Measurements from ENCODE around the gene SMIM22. TPM values are rescaled to one million over a fixed set of nuclear protein-coding genes. Genes with fewer than 3 reads are reported as not detected.

The SMIM22 gene
- total RNA-seq (ENCODE audit: unreplicated experiment): not detected
- long read RNA-seq: 0 reads

- H3K9me3 Mint-ChIP-seq (ENCODE audit: unreplicated experiment): no peaks in the 10 kb centered on the region
- peaks cover under 1% of the 10 kb centered on the region for H3K4me1 Mint-ChIP-seq (ENCODE audit: unreplicated experiment)
- no peaks in the 10 kb centered on the region for H3K27me3 Mint-ChIP-seq (ENCODE audit: unreplicated experiment)
- peaks cover 13% of the 10 kb centered on the region for H3K36me3 Mint-ChIP-seq (ENCODE audit: low read depth, unreplicated experiment)
- H3K27ac Mint-ChIP-seq (ENCODE audit: unreplicated experiment): no peak within 1 kb of the TSS
- H3K4me3 Mint-ChIP-seq (ENCODE audit: unreplicated experiment): no peak within 1 kb of the TSS
- DNase-seq (ENCODE audit: low spot score): no peak
- TF ChIP-seq CTCF (IDR thresholded peaks at IDR 0.05; ENCODE audit: unreplicated experiment): no peak
These were observed at the start of gene SMIM22 for GRCh38 chr16:4795181-4795827. TSS of gene SMIM22 (plus strand) at chr16:4795369. CDS start at chr16:4795735, 366 bp downstream.

- H3K4me3 Mint-ChIP-seq (ENCODE audit: unreplicated experiment): no peak overlapping the region
- no peak overlapping the region for H3K27ac Mint-ChIP-seq (ENCODE audit: unreplicated experiment)
- no peaks in the 10 kb centered on the region for H3K4me1 Mint-ChIP-seq (ENCODE audit: unreplicated experiment)
- H3K27me3 Mint-ChIP-seq (ENCODE audit: unreplicated experiment): peaks cover 1% of the 10 kb centered on the region
- no peak for DNase-seq (ENCODE audit: low spot score)
- H3K36me3 Mint-ChIP-seq (ENCODE audit: low read depth, unreplicated experiment): peaks cover 7% of the 10 kb centered on the region
- no peaks in the 10 kb centered on the region for H3K9me3 Mint-ChIP-seq (ENCODE audit: unreplicated experiment)
- no peak for TF ChIP-seq CTCF (IDR thresholded peaks at IDR 0.05; ENCODE audit: unreplicated experiment)
These were observed 49.0 kb upstream of the SMIM22 start for GRCh38 chr16:4746215-4746614.

- H3K36me3 Mint-ChIP-seq (ENCODE audit: low read depth, unreplicated experiment): peaks cover 12% of the 10 kb centered on the region
- no peak for TF ChIP-seq CTCF (IDR thresholded peaks at IDR 0.05; ENCODE audit: unreplicated experiment)
These were observed 48.1 kb upstream of the SMIM22 start for GRCh38 chr16:4746991-4747574.

GRCh38 chr16:4747906-4748681 lies 47.1 kb upstream of the SMIM22 start:
- H3K4me1 Mint-ChIP-seq (ENCODE audit: unreplicated experiment): no peaks in the 10 kb centered on the region
- H3K9me3 Mint-ChIP-seq (ENCODE audit: unreplicated experiment): no peaks in the 10 kb centered on the region
- H3K36me3 Mint-ChIP-seq (ENCODE audit: low read depth, unreplicated experiment): peaks cover 13% of the 10 kb centered on the region
- H3K27ac Mint-ChIP-seq (ENCODE audit: unreplicated experiment): no peak overlapping the region
- H3K27me3 Mint-ChIP-seq (ENCODE audit: unreplicated experiment): peaks cover 1% of the 10 kb centered on the region
- DNase-seq (ENCODE audit: low spot score): no peak
- H3K4me3 Mint-ChIP-seq (ENCODE audit: unreplicated experiment): no peak overlapping the region
- TF ChIP-seq CTCF (IDR thresholded peaks at IDR 0.05; ENCODE audit: unreplicated experiment): no peak

More at GRCh38 chr16:4746991-4747574, 48.1 kb upstream of the SMIM22 start:
- H3K4me3 Mint-ChIP-seq (ENCODE audit: unreplicated experiment): no peak overlapping the region
- H3K9me3 Mint-ChIP-seq (ENCODE audit: unreplicated experiment): no peaks in the 10 kb centered on the region
- H3K27ac Mint-ChIP-seq (ENCODE audit: unreplicated experiment): no peak overlapping the region
- H3K4me1 Mint-ChIP-seq (ENCODE audit: unreplicated experiment): no peaks in the 10 kb centered on the region
- H3K27me3 Mint-ChIP-seq (ENCODE audit: unreplicated experiment): peaks cover 1% of the 10 kb centered on the region
- DNase-seq (ENCODE audit: low spot score): no peak

Measured in endothelial cell (in vitro differentiated cells).